ENCODE measurements around the gene THOC2. TPM values are rescaled to one million over a fixed set of nuclear protein-coding genes. Genes with fewer than 3 reads are reported as not detected.

Gene THOC2
- total and polyA plus RNA-seq, 9 of the 15 experiments (the other 6 are each of a cell fraction or from before 2014, with no cell fraction given) = 131 to 234 (median 192) TPM

- no peak for TF ChIP-seq FOXK2 (conservative IDR thresholded peaks at IDR 0.05 in 1 of 2, IDR thresholded peaks at IDR 0.05 in 1 of 2; ENCODE audit: low read depth in 2 of 2)
- TF ChIP-seq ZNF311 (CRISPR knock-in tag; IDR thresholded peaks at IDR 0.05) = no peak
- no peak for TF ChIP-seq RREB1 (CRISPR knock-in tag; IDR thresholded peaks at IDR 0.05)
- no peak for TF ChIP-seq ZNF277 (CRISPR knock-in tag; IDR thresholded peaks at IDR 0.05; ENCODE audit: borderline replicate concordance)
- TF ChIP-seq CREBBP (IDR thresholded peaks at IDR 0.05; ENCODE audit: low read depth, low read length) = no peak
- no peak for TF ChIP-seq PRDM10 (IDR thresholded peaks at IDR 0.05; ENCODE audit: partially characterized antibody)
- TF ChIP-seq ELF4 (CRISPR knock-in tag; IDR thresholded peaks at IDR 0.05) = no peak
- no peak for TF ChIP-seq ZNF79 (CRISPR knock-in tag; IDR thresholded peaks at IDR 0.05; ENCODE audit: low read depth)
Observed at GRCh38 chrX:123629502-123629901, 103.3 kb downstream of the THOC2 start (continued).
